GM19240 (cell line): ENCODE results near the gene KRTAP4-7.
"Not testable (repeated sequence)": the region's sequence is repeated elsewhere in the genome, so short reads cannot be mapped to it uniquely, and the experiment has no call there.

Experiments
- DNase-seq: peaks from one replicate; pipeline ENCODE4 v3.0.0; 2011; ENCODE audit warnings: low spot score; ENCODE audit not compliant: insufficient read length

KRTAP4-7 gene

DNA sequence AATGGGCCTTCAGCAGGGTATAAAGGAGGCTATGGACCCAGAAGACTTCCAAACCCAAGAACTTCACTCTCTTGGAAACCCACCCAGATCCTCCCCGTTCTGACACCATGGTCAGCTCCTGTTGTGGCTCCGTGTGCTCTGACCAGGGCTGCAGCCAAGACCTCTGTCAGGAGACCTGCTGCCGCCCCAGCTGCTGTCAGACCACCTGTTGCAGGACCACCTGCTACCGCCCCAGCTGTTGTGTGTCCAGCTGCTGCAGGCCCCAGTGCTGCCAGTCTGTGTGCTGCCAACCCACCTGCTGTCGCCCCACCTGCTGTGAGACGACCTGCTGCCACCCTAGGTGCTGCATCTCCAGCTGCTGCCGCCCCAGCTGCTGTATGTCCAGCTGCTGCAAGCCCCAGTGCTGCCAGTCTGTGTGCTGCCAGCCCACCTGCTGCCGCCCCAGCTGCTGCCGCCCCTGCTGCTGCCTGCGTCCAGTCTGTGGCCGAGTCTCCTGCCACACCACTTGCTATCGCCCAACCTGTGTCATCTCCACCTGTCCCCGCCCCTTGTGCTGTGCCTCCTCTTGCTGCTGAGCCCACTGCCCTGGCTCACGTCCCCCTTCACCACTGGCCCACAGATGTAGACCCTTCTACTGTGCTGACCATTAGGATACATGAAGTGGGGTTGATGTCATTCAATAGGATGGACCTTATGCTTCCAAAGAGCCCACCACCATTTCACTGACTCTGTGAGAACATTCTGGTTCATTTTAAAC is at the start of gene KRTAP4-7:
TSS of gene KRTAP4-7 (plus strand) at position 51 of the 757 bp plus-strand sequence. CDS start at position 108, 57 bp downstream.
- not testable (repeated sequence) for DNase-seq

DNA sequence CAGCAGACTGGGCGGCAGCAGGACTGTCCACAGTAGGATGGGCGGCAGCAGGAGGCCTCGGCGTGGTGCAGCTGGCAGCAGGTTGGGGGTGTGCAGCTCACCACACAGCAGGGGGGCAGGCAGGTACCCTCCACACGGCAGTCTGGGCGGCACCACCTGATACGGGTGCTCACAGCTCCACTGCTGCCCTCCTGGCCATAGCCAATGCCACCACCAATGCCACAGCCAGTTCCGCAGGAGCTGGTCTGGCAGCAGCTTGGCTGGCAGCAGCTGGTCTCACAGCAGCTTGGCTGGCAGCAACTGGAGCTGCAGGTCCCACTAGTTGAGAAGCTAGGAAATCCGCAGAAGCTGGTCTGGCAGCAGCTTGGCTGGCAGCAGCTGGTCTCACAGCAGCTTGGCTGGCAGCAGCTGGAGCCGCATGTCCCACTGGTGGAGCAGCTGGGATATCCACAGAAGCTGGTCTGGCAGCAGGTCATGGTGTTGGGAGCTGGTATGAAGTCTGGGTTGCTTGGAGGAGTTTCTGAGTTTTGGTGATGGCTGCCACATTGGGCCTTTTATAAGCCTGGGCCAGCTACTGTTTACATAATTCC is 49.5 kb upstream of the KRTAP4-7 start, which contains the start of gene KRTAP1-3:
TSS of gene KRTAP1-3 (minus strand) at position 529 of the 590 bp plus-strand sequence. CDS start at position 476, 53 bp downstream.
- not testable (repeated sequence) for DNase-seq

DNA sequence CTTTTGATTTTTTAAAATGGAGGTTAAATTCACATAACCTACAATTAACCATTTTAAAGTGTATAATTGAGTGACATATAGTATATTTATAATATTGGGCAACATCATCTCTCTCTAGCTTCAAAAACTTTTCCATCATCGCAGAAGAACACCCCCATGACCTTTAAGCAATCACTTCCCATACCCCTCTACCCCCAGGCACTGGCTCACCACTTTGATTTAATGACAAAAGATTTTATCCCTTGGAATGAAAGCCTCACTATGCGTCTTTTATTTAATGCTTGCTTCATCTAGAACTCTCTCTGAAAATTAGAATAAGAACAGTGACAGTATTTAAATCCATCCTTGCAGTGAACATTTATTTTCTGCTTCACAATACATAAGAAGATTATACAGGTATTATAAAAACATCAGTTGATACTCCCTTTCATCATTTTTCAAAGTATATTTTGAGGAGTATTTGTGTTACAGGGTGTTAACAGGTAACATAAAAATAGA is 46.0 kb upstream of the KRTAP4-7 start:
- DNase-seq: no peak

DNA sequence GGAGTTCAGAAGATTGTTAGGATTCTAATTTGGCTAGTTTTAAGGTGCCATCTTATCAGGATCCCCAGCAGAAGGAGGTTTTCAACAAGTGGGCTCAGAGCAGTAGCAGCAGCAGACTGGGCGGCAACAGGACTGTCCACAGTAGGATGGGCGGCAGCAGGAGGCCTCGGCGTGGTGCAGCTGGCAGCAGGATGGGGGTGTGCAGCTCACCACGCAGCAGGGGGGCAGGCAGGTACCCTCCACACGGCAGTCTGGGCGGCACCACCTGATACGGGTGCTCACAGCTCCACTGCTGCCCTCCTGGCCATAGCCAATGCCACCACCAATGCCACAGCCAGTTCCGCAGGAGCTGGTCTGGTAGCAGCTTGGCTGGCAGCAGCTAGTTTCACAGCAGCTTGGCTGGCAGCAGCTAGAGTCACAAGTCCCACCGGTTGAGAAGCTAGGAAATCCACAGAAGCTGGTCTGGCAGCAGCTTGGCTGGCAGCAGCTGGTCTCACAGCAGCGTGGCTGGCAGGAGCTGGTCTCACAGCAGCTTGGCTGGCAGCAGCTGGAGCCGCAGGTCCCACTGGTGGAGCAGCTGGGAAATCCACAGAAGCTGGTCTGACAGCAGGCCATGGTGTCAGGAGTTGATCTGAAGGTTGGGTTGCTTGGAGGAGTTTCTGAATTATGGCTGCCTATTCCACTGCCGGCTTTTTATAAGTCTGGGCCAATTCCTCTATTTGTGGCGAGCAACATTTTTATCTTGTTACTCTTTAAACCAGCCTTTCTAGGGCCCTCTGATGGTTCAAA is 43.0 kb upstream of the KRTAP4-7 start, which contains the start of gene KRTAP1-1:
TSS of gene KRTAP1-1 (minus strand) at position 668 of the 789 bp plus-strand sequence. CDS start at position 615, 53 bp downstream.
- not testable (repeated sequence) for DNase-seq

DNA sequence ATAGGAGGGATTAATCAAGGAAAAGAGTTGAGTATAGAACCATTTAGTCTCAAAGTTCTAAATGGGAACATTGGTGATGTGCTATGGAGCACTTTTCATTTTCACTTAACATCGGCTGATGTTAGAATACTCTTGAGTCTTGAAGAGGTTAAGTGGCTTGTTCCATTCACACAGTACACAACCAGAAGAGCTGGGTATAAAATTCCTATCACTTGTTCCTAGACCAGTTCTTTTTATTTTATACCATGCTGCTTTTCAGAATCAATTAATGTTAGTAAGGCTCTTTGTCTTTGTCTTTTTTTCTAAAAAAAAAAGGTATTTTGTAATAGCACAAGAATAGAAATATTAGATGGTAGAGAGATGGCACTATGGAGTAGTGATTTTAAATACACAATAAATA is 41.0 kb upstream of the KRTAP4-7 start:
- DNase-seq: no peak

DNA sequence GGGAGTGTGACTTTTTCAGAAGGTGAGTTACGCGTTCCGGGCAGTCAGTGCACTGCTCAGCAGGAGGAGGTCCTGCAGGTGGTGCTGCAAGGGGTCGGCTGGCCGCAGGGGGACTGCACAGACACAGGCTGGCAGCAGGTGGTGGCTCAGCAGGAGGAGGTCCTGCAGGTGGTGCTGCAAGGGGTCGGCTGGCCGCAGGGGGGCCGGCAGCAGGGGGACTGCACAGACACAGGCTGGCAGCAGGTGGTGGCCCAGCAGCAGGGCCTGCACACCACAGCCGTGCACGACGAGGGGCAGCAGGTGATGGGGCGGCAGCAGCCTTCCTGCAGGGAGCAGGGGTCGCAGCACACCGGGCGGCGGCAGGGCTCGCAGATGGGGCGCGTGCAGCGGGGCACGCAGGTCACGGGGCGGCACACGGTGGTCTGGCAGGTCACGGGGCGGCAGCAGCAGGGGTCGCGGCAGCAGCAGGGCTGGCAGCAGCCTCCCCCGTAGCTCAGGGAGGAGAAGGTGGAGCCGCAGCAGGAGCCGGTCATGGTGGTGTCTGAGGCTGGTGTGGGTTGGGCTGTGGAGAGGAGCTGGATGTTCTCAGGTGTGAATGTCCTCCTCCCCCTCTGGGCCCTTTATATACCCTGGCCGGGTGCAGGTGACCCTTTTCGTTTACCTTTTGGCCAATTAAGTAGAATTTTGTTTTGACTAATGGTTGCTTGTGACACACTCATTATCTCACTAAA is 37.0 kb upstream of the KRTAP4-7 start, which contains the start of gene KRTAP2-1:
TSS of gene KRTAP2-1 (minus strand) at position 582 of the 731 bp plus-strand sequence. CDS start at position 533, 49 bp downstream.
- DNase-seq: not testable (repeated sequence)

DNA sequence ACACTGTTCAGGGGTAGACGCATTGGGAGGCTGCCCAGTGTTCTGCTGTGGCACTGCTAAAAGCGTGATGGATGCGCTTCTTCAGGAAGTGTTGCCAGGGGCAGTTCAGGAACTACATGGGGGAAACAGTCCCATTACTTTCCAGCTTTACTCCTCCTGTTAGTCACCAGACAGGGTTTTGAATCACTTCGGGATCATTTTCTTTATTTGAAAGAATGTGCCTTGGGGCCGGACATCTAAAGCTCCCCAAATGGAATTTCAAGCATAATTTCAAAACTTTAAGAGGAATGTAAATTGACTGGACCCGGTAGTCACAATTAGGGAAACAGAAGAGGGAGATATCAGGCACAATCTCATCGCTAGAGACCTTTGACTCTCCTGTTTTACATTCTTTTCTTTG is 35.5 kb upstream of the KRTAP4-7 start:
- no peak for DNase-seq

DNA sequence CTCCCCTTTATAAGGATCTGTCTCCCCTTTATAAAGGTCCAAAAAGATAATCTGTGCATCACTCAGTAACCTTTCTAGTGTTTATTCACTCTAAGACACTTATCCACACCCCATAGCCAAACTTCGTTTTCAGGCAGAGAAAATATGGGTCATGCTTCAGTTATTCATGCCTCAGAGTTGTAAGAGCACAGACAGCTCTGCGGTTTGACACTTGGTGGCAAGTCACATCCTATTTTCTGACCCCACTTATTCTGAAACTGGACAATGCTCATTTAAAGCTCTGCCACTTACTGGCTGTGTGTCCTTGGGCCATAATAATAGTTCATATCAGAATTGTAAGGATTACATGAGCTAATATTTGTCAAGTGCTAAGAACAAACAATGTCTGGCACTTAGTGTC is 34.8 kb upstream of the KRTAP4-7 start:
- no peak for DNase-seq

DNA sequence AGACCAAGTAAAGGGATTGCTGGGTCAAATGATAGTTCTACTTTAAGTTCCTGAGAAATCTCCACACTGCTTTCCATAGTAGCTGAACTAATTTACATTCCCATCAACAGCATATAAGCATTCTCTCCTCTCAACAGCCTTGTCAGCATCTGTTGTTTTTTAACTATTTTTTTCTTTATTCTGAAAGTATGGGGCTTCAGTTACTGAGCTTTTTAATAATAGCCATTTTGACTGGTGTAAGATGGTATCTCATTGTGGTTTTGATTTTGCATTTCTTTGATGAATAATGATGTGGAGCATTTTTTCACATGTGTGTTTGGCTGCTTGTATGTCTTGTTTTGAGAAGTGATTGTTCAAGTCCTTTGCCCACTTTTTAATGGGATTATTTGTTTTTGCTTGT is 31.4 kb upstream of the KRTAP4-7 start:
- no peak for DNase-seq

DNA sequence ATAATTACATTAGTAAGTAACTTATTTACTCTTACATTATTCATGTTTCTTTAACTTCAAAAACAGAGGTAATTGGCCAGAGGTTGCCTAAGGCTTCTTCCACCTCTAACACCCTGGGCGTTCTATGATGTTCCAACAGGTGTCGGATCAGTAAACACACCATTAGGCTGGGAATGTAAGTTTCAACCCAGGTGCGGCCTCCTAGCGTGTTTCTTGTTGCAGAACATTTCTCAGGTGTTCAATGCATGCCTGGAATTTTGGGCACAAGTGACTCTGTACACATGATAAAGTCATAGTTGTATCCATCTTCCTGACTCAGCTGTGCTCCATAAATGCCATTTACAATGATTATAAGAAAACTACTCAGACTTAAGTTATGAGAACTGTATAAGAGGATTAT is 29.9 kb upstream of the KRTAP4-7 start:
- DNase-seq: no peak

DNA sequence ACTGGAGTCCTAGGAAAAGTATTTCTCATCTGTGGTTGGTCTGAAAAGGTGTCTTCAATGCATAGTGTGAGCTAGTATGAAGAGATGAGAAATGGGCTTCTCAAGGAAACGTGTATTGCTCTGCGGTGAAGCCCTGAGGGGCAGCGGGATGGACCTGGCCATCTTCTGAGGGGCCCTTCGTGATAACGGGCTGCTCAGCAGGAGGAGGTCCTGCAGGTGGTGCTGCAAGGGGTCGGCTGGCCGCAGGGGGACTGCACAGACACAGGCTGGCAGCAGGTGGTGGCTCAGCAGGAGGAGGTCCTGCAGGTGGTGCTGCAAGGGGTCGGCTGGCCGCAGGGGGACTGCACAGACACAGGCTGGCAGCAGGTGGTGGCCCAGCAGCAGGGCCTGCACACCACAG is 29.4 kb upstream of the KRTAP4-7 start:
- DNase-seq: not testable (repeated sequence)

DNA sequence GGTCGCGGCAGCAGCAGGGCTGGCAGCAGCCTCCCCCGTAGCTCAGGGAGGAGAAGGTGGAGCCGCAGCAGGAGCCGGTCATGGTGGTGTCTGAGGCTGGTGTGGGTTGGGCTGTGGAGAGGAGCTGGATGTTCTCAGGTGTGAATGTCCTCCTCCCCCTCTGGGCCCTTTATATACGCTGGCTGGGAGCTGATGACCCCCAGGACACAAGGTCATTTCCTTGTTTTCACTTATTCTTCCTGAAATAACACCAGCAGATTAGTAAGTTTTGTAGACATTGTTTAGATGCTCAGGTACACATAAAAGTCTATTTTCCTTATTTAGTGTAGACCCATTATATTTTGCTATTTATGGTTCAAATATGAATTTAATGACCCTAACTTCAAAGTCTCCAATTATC is 28.8 kb upstream of the KRTAP4-7 start, which contains the start of gene KRTAP2-2:
TSS of gene KRTAP2-2 (minus strand) at position 101 of the 400 bp plus-strand sequence. CDS start at position 82, 19 bp downstream.
- not testable (repeated sequence) for DNase-seq

DNA sequence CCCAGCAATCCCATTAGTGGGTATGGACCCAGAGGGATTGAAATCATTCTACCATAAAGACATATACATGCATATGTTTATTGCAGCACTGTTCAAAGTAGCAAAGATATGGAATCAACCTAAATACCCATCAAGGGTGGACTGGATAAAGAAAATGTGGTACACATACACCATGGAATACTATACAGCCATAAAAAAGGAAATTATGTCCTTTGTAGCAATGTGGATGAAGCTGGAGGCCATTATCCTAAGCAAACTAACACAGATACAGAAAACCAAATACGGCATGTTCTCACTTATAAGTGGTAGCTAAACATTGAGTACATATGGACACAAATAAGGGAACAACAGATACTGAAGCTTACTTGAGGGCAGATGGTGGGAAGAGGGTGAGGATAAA is 26.4 kb upstream of the KRTAP4-7 start:
- no peak for DNase-seq

DNA sequence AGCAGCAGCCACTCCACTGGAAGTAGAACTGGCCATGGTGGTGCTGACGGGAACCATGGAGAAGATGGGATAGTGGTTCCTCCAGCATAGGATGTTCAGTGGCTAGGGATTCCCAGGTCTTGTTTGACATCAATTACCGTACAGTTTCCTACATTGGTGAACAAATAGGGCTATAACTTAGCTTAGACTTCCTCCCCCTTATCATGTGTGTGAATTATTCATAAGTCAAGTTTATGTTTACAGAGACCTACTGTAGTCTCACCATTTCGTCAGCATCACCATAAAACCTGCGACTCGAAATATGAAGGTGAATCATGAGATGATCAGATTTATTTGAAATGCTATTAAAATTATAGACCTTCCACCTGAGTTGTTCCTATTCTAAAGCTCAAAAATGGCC is 25.2 kb upstream of the KRTAP4-7 start:
- DNase-seq: no peak

DNA sequence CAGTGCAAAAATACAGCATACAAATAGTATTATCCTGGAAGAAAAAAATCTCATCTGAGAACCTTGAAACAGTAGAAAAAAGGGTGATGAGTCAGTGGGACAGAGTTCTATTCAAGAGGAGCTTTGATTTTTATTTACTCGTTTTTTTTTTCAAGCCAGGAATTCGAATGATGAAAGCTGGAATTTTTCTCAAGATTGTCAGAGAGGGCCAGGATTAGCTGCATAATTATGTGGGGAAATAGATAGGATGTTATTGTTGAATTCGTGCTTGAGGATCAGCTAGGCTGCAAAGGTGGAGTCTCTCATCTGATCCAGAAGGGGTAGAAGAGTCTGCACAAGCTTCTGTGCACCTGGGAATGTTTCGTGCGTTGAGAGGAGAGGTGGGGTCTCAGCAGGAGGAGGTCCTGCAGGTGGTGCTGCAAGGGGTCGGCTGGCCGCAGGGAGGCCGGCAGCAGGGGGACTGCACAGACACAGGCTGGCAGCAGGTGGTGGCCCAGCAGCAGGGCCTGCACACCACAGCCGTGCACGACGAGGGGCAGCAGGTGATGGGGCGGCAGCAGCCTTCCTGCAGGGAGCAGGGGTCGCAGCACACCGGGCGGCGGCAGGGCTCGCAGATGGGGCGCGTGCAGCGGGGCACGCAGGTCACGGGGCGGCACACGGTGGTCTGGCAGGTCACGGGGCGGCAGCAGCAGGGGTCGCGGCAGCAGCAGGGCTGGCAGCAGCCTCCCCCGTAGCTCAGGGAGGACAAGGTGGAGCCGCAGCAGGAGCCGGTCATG is 24.5 kb upstream of the KRTAP4-7 start:
- DNase-seq: not testable (repeated sequence)

DNA sequence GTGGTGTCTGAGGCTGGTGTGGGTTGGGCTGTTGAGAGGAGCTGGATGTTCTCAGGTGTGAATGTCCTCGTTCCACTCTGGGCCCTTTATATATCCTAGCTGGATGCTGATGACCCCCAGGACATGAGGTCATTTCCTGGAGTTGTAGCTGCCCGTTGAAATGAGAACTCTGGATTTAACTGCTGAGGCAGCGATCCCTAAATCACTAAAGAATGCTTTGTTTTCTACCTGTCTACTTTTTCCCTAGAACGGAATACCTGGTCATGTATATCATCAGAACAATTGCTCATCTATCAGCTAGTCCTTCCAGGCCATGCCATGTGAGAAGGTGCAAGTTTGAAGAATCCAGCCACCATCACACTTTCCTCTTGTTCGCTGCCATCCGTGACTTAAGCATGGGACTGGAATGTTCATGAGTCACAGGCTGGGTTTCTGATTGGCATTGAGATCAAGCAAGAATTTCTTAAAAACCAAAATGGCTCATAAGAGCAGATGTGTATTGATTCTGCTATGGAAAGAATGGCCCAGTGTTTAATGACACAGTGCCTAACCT is 23.8 kb upstream of the KRTAP4-7 start, which contains the start of gene KRTAP2-3:
TSS of gene KRTAP2-3 (minus strand) at position 63 of the 553 bp plus-strand sequence. CDS start 64 bp downstream, outside the sequence.
- no peak for DNase-seq

DNA sequence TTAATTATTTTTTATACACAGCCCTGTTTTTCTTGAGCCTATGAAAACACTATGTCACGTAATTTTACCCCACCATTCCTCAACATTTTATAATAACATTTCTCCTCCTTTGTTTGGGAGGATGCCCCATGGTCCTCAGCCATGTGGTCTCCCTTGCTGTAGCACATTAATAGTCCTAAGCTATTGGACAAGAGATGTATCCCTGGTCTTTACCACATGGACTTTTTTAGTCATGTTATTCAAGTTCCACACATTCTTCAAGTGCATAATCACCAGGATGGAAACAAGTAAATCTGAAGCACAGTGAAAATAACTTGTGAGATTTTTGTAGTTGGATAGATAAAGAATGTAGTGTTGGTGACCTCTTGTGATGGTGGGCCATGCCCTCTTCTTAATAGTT is 22.0 kb upstream of the KRTAP4-7 start:
- no peak for DNase-seq

DNA sequence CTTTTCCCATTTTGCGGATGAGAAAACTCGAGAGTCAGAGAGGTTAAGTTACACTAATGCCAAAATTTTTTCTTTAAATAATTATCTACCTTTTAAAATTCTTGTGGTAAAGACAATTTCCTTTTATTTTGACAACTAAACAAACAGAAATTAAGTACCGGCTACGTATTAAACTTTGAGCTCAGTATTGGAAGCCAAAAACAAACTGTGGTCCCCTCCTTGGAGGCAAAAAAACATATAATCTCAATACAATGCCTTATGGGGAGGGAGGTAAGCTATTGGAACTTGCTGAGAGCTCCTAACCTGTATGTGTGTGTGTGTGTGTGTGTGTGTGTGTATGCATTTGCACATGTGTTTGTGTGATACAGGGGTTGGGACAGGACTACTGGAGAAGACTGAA is 20.5 kb upstream of the KRTAP4-7 start:
- DNase-seq: no peak

DNA sequence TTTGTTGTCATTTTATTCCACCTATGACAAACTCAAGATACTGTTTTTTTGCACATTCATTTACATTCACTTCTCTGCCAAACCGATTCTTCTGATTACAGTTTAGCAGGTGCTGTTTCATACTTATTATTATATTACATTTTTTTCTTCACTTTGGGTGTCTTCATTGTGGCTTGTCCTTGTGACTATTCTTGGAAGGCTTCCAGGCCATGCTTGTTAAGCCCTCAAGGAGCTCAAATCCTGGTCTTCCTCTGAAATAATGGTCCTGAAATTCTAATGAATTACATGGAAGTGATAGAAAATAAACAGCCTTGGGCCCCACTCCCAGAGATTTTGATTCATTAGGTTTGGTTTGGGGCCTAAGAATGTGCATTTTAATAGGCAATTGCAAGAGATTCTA is 19.6 kb upstream of the KRTAP4-7 start:
- no peak for DNase-seq
